Ovary (tissue), 3 donors: ENCODE results near the gene SPAG4.

Experiments
- POLR2A ChIP-seq: fragments of 450-650 bp; IDR thresholded peaks from one replicate; pipeline ENCODE4 v1.6.1; 2017; ENCODE audit warnings: antibody characterized with exemption, mild to moderate bottlenecking, moderate library complexity
- TF ChIP-seq, protein P1 (sequence below), 3 donors: fragments of 450-650 bp in 2 of 3; fragments of 200-600 bp in 1 of 3; IDR thresholded peaks; one replicate each; pipeline versions ENCODE4 v1.5.1 to v1.8.0; 2016 to 2022; ENCODE audit warnings: antibody characterized with exemption in 3 of 3, mild to moderate bottlenecking in 1 of 3
- donor health status: DM: no; HTN: no; CAD: no.

GRCh38 chr20:35657271-35657670 lies 41.6 kb downstream of the SPAG4 start:
- no peak for TF ChIP-seq POLR2A
- TF ChIP-seq, protein P1, sequence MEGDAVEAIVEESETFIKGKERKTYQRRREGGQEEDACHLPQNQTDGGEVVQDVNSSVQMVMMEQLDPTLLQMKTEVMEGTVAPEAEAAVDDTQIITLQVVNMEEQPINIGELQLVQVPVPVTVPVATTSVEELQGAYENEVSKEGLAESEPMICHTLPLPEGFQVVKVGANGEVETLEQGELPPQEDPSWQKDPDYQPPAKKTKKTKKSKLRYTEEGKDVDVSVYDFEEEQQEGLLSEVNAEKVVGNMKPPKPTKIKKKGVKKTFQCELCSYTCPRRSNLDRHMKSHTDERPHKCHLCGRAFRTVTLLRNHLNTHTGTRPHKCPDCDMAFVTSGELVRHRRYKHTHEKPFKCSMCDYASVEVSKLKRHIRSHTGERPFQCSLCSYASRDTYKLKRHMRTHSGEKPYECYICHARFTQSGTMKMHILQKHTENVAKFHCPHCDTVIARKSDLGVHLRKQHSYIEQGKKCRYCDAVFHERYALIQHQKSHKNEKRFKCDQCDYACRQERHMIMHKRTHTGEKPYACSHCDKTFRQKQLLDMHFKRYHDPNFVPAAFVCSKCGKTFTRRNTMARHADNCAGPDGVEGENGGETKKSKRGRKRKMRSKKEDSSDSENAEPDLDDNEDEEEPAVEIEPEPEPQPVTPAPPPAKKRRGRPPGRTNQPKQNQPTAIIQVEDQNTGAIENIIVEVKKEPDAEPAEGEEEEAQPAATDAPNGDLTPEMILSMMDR (IDR thresholded peaks at IDR 0.05), result no peak
